Measurements from ENCODE around the gene RPS19.

DNA sequence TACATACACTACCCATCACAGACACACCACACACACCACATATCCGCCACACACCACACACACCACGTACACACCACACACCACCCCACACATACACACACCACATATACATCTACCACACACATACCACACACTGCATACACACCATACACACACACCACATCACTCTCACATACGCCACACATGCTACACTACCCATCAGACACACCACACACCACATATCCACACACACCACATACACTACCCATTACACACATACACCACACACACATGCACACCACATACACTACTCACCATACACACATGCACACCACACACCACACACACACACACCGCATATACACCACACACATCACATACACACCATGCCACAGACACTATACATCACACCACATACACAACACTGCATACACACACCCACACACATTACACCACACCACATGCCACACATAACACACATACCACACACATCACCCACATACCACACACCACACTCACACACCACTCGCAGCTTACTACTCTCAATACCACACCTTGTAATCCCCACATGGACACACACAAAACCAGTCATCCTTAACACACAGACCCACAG lies 58.7 kb downstream of the RPS19 start:
- TF ChIP-seq, protein P1, sequence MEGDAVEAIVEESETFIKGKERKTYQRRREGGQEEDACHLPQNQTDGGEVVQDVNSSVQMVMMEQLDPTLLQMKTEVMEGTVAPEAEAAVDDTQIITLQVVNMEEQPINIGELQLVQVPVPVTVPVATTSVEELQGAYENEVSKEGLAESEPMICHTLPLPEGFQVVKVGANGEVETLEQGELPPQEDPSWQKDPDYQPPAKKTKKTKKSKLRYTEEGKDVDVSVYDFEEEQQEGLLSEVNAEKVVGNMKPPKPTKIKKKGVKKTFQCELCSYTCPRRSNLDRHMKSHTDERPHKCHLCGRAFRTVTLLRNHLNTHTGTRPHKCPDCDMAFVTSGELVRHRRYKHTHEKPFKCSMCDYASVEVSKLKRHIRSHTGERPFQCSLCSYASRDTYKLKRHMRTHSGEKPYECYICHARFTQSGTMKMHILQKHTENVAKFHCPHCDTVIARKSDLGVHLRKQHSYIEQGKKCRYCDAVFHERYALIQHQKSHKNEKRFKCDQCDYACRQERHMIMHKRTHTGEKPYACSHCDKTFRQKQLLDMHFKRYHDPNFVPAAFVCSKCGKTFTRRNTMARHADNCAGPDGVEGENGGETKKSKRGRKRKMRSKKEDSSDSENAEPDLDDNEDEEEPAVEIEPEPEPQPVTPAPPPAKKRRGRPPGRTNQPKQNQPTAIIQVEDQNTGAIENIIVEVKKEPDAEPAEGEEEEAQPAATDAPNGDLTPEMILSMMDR (IDR thresholded peaks at IDR 0.05), result no peak
- TF ChIP-seq POLR2A (IDR thresholded peaks at IDR 0.05), result no peak
